Hematopoietic multipotent progenitor cell treated with erythropoietin and hydrocortisone succinate and interleukin-3 and kit ligand, for 4 days (in vitro differentiated cells): ENCODE data around the gene SPNS3.

ENCODE experiments used
- DNase-seq: peaks from one replicate; pipeline ENCODE4 v3.0.0-alpha.2; 2015

The SPNS3 gene

DNA sequence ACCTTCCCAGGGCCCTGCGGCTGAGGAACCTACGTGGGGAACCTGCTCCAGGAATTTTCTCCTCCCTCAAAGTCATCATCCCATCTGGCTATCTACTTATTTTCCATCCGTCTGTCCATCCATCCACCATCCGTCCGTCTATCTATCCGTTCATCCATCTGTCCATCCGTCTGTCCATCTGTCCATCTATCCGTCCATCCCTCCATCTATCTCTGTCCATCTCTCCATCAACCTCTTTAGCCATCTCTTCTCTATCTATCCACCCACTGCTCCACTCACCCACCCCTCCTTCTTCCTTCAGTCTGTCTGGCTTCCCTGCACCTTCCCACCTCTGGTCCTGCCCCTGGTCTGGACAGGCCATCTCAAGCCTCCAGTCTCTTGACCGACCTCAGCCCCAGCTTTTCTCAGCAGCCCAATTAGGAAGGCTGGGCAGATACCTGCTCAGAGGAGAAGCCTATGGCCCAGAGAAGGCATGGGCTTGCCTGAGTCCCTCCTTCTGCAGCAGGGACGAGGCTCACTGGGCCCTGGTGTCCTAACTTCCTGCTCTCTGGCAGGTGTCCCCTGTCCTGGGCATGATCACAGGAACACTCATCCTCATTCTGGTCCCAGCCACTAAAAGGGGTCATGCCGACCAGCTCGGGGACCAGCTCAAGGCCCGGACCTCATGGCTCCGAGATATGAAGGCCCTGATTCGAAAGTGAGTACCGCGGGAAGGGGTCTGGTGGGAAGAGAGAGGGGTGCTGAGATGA lies 98.4 kb downstream of the SPNS3 start:
- DNase-seq, result no peak

DNA sequence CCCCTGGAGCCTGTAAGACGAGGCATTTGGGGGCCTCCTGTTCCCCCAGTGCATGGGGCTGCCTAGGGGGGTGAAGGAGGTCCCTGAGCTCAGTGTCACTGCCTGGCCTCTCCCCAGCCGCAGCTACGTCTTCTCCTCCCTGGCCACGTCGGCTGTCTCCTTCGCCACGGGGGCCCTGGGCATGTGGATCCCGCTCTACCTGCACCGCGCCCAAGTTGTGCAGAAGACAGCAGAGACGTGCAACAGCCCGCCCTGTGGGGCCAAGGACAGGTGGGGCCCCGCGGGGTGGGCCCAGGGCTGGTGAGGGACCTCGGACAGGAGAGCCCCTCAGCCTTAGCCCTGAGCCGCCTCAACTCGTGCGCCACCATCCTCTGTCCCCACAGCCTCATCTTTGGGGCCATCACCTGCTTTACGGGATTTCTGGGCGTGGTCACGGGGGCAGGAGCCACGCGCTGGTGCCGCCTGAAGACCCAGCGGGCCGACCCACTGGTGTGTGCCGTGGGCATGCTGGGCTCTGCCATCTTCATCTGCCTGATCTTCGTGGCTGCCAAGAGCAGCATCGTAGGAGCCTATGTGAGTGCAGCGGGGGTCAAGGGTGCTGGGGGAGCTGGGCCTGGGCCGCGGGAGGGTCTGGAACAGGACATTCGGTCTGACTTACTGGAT lies 99.3 kb downstream of the SPNS3 start:
- DNase-seq, result no peak

DNA sequence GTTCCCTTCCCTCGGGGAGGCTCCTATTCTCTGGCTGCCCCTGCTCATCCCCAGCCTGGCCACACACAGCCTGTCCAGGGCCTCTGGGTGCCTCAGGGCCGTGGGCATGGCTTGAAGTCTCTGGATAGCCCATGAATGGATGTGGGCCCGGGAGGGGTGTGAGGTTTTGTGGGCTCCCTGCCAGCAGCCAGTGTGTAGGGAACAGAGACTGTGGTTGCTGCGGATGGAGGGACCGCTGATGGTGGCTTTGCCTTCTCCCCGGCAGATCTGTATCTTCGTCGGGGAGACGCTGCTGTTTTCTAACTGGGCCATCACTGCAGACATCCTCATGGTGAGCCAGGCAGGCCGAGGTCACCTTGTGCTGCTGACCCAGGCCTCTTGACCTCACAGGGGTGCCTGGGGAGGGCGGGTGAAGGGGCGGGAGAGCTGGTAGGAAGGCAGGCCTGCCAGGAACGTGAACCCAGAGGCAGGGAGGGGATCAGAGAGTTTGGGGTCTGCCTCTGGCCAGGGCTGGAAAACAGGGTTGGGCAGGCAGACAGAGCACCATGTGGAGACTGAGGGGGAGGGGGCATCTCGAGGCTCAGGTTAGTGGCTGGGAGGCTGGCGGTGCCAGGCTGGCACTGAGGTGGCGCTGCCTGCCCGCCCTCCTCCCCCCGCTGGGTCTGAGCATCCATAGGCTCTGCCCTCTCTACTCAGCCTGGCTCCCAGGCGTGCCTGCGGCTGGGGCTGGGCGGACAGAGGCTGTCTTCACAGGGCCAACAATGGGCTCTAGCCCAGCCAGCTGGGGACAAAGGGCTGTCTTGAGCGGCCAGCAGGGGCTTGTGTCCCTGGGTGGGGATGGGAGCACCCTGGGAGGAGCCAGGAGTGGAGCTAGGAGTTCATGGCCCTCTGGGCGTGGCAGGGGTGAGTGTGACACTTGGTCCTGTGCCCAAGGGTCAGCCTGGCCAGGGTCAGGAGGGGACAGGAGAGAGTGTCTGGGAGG lies 100.1 kb downstream of the SPNS3 start:
- DNase-seq, result peak; percentile 82

DNA sequence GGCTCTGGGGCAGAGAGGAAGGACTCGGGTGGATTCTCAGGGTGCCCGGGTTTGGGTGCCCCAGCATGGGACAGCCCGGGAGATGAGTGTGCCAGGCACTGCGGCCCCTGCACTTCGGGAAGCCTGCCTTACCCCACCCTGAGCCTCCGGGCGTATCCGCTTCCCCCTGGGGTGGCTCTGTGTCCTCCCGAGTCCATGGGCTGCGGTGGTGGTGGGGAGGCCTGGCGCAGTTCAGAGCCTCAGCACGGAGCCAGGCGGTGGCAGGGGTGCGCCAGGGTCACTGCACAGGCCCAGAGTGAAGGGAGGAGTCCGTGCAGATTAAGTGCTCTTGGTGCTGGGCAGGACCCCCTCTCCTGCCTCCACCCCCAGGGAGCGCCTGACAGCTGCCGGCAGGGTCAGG lies 100.8 kb downstream of the SPNS3 start:
- no peak for DNase-seq

DNA sequence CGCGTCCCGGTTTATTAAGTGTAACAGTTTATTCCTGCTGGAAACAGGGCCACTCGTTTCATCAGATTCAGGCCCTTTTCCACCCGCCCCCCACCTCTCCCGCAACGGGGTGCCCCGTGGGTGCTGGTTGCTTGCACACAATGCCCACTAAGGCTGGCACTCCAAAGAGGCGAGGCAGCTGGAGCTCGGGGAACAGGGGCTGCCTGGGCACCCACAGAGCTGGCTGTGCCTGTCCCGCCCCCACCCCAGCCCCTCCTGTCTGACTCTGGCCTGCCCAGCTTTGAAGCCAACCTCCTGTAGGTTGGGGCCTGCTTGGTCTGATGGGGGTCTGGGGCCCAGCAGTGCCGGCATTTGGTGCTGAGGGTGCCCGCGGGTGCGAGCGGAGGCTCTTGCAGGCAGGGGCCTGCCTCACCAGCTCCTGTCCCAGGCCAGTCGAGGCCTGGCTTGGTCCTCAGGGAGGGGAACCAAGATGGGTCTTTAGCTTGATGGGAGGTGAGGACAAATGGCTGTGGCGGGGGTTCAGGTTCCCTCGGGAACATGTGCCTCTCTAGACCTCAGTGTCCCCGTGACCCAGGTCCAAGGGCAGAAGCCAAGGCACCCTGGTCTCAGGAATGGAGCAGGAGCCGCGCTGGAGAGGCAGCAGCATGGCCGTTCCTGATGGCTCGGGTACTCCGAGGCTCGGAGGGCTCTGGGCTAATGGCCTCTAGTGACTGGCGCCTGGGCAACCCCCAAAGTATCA lies 101.4 kb downstream of the SPNS3 start:
- no peak for DNase-seq

DNA sequence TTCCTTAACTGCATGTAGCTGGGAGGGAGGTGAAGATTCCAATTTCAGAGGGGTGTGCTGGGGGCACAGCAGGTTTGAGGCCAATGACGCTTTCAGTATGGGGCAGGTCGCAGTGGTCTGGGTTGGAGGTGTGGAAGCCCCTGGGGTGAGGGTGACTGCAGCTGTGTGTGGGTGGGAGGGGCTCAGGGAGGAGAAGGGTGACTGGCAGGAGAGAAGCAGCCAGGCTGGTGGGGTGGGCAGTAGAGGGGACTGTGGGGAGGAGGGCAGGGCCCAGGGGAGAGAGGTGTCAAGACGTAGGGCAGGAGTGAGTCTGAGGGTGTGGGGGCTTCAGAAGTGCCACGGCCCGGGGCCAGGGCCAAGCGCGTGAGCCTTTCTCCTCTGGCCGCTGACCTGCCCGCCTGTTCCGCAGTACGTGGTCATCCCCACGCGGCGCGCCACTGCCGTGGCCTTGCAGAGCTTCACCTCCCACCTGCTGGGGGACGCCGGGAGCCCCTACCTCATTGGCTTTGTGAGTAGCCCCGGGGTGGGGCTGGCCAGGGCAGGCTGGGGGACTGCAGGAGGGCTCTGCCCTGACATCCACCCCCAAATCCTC lies 102.0 kb downstream of the SPNS3 start:
- no peak for DNase-seq

DNA sequence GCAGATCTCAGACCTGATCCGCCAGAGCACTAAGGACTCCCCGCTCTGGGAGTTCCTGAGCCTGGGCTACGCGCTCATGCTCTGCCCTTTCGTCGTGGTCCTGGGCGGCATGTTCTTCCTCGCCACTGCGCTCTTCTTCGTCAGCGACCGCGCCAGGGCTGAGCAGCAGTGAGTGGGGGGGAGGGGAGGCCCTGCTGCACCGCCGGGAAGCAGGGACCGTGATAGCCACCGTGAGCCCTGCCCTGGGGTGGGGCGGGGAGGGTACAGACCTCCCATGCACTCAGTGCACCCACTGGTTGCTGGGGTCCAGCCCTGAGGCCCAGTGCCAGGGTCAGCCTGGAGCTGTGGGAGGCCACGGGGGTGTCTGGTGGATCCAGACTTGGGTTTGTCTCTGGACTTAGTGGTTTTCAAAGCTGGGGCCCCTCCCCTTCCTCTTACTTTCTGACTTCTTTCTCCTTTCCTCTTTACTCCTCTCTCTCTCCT lies 102.6 kb downstream of the SPNS3 start:
- peak; percentile 41 for DNase-seq

DNA sequence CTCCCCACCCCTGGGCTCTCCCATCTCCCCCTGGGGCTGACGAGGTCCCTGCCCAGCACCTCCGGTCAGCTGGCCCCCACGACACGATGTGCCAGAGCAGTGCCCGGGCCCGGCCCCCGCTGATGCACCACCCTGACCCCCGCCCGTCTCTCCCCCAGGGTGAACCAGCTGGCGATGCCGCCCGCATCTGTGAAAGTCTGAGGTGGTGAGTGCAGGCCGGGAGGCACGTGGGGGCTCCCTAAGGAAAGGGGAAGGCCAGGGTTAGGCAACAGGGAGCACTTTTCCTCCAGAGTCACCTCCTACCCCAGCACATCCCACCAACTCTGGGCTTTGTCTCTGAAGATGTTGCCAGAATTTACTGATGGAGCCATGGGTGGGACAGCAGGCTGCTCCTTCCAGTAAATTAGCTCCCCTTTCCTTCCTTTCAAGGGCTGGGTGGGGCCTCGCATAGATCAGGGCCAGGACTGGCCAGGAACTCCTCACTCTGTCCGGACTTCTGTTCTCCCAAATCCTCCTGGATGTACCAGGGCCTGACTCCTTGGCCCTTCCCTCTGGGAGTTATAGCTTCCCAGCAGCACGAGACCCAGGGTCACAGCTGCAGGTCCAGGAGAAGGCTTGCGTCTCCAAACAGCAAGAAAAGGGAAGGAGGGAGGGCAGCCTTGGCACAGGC lies 103.1 kb downstream of the SPNS3 start:
- DNase-seq, result no peak
